HAP-1 (cell line): ENCODE measurements around the gene CELSR1.

ENCODE experiments used
- DNase-seq, 2 experiments: peaks; one replicate each; pipeline ENCODE4 v3.0.0-alpha.2; 2016 to 2020; ENCODE audit warnings: low spot score in 2 of 2
- H3K27me3 ChIP-seq: fragments of 250-450 bp; sonication (Bioruptor Pico); 2 replicates; pipeline ENCODE4 v1.5.1; 2020; ENCODE audit warnings: low read depth, mild to moderate bottlenecking, moderate library complexity
- H3K36me3 ChIP-seq: fragments of 250-450 bp; sonication (Bioruptor Pico); replicated peaks from 2 replicates; pipeline ENCODE4 v1.5.1; 2020; ENCODE audit warnings: mild to moderate bottlenecking
- H3K4me1 ChIP-seq: fragments of 250-450 bp; sonication (Bioruptor Pico); 2 replicates; pipeline ENCODE4 v1.5.1; 2020; ENCODE audit warnings: mild to moderate bottlenecking
- H3K4me3 ChIP-seq: fragments of 250-450 bp; sonication (Bioruptor Pico); 2 replicates; pipeline ENCODE4 v1.5.1; 2020; ENCODE audit warnings: mild to moderate bottlenecking, moderate library complexity
- H3K9me3 ChIP-seq: fragments of 250-450 bp; sonication (Bioruptor Pico); 2 replicates; pipeline ENCODE4 v1.5.1; 2020; ENCODE audit warnings: mild to moderate bottlenecking, moderate library complexity
- in situ Hi-C: fragments of 300-500 bp; cut with MboI; formaldehyde crosslinking; loops from 3 replicates; pipeline ENCODE4 v1.14.3; 2020; ENCODE audit warnings: low sequenced_read_pairs, inconsistent platforms, mixed read lengths

Gene CELSR1

GRCh38 chr22:46381142-46381541 lies 156.3 kb downstream of the CELSR1 start:
- no peak overlapping the region for H3K4me3 ChIP-seq
- H3K4me1 ChIP-seq, result peaks cover 16% of the 10 kb centered on the region
- in situ Hi-C loops, result no loop called here
- H3K9me3 ChIP-seq, result no peaks in the 10 kb centered on the region
- peaks cover 6% of the 10 kb centered on the region for H3K36me3 ChIP-seq
- H3K27me3 ChIP-seq, result no peaks in the 10 kb centered on the region
- DNase-seq, result no peak

- in situ Hi-C loops, result no loop called here
- Histone ChIP-seq H3K9me3 (no peaks in the 10 kb centered on the region), H3K36me3 (peaks cover 10% of the 10 kb centered on the region), H3K4me3 (no peak overlapping the region), H3K4me1 (peaks cover 16% of the 10 kb centered on the region), H3K27me3 (no peaks in the 10 kb centered on the region)
- no peak for DNase-seq
Observed at GRCh38 chr22:46380581-46380980, 156.8 kb downstream of the CELSR1 start.

GRCh38 chr22:46380069-46380468 lies 157.4 kb downstream of the CELSR1 start:
- in situ Hi-C loops, result no loop called here
- no peaks in the 10 kb centered on the region for H3K27me3 ChIP-seq
- peaks cover 11% of the 10 kb centered on the region for H3K36me3 ChIP-seq
- DNase-seq, result no peak
- peaks cover 16% of the 10 kb centered on the region for H3K4me1 ChIP-seq
- H3K4me3 ChIP-seq, result no peak overlapping the region
- H3K9me3 ChIP-seq, result no peaks in the 10 kb centered on the region

DNA sequence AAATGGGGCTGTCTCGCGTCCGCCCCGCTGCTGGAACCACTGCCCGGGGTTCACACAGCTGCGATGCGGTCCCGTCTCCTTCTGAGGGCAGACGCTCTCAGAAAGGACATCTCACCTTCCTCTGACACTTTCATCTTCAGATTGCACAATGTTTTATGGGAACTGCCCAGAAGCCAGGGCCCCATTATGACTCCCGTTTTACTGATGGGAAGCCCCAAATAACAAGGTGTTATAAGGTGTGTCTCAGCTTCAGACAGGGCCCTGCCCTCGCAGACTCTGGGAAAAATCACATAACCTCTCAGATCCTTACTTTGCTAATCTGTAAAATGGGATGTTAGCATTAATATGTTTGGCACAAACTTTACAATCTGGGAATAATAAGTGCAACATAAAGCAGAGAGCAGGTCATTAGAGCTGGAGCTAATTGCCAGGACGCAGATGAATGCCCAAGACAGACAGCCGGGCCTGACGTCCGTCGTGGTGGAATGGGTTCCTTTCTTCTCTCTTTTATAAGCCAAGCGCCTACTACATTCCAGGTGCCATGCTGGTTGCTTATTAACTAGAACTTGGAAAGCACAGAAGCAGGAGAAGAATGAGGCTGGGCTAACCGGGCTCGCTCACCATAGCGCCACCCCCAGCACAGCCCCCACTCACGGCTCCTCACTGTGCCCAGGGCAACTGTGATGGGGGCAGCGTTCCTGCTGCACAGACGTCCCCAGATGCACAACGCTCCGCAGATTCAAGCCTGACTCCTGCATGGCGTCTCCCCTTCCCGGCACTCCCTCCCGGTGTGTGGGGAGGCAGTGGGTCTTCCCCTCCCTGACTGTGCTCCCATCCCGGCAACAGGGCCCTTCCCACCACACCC lies 158.1 kb downstream of the CELSR1 start:
- no peaks in the 10 kb centered on the region for H3K27me3 ChIP-seq
- H3K36me3 ChIP-seq, result peaks cover 11% of the 10 kb centered on the region
- no peak for DNase-seq
- peaks cover 16% of the 10 kb centered on the region for H3K4me1 ChIP-seq
- no peak overlapping the region for H3K4me3 ChIP-seq
- in situ Hi-C loops, result no loop called here
- H3K9me3 ChIP-seq, result no peaks in the 10 kb centered on the region

- no peak overlapping the region for H3K4me3 ChIP-seq
- in situ Hi-C loops, result no loop called here
Observed at GRCh38 chr22:46378426-46379065, 158.9 kb downstream of the CELSR1 start.

DNA sequence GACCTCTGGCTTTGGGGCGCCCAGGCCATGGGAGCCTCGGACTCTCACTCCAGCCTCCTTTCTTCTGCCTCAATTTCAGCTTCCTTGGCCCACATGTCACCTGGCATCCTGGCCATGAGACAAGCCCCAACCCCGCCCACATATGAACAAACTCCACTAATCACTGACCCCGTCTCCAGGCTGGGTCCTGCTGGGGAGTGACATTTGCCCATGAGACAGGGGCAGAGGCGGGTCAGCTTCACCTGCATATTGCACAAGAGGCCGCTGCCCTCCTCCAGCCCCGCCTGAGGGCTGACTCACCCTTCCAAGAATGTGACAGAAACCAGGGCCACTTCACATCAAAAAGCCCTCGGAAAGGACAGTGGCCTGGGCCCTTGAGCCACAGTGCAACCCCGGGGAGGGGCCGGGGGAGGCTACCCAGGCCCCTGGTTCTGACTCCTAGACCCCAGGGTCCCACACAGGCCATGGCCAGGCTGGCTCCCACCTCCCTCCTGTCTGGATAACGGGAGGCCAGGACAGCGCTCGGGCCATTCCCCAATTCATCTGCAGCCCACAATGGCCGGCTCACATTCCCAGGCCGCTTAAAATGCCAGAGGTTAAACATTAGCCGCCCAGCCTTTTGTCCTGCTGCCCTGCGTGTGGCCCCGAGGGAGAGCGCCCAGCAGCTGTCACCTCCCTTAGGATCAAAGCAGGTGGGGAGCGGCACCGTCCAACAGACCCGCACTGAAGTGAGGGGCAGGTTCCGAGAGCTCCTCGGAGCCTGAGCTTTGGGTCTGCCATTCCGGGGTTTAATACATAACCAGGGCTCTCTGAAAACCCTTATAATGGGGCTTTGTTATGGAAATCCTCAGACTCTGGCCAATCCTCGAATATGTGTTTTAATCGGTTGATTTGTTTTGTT lies 159.6 kb downstream of the CELSR1 start:
- Histone ChIP-seq H3K4me1 (peaks cover 16% of the 10 kb centered on the region), H3K9me3 (no peaks in the 10 kb centered on the region), H3K36me3 (peaks cover 11% of the 10 kb centered on the region), H3K4me3 (no peak overlapping the region), H3K27me3 (no peaks in the 10 kb centered on the region)
- peak; percentile 71 to 74 for DNase-seq
- in situ Hi-C loops, result no loop called here

More at GRCh38 chr22:46378426-46379065, 158.9 kb downstream of the CELSR1 start:
- Histone ChIP-seq H3K4me1 (peaks cover 16% of the 10 kb centered on the region), H3K36me3 (peaks cover 11% of the 10 kb centered on the region), H3K9me3 (no peaks in the 10 kb centered on the region), H3K27me3 (no peaks in the 10 kb centered on the region)
- DNase-seq, result peak in 1 of 2 experiments; percentile 58

DNA sequence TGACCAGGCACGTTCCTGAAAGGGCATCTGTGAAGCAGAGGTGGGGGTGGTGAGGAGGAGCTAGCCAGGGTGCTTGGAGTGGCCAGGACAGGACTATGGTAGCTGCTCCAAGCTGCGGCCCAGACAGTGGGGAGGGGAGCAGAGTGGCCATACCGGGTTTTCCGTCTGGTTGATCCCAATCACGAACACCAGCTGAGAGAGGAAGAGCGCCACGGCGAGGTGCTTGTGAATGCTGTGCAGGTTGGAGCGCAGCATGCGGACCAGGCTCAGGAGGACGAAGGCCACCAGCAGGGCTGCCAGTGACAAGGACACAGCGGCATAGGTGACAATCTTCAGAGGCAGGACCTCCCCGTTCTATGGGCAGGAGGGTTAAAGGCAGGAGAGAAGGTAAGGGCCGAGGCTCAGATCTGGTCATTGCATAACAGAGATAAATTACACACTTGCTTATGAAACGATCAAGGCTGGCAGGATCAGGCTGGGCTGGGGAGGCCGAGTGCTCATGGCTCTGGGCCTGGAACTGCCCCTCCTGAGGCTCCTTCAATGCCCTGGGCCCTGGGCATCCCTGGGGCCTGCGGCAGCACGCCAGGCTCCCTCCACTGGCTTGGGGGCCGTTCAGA lies 160.4 kb downstream of the CELSR1 start:
- DNase-seq, result no peak
- H3K9me3 ChIP-seq, result no peaks in the 10 kb centered on the region
- H3K27me3 ChIP-seq, result no peaks in the 10 kb centered on the region
- no peak overlapping the region for H3K4me3 ChIP-seq
- H3K4me1 ChIP-seq, result peaks cover 16% of the 10 kb centered on the region
- in situ Hi-C loops, result no loop called here
- peaks cover 11% of the 10 kb centered on the region for H3K36me3 ChIP-seq

DNA sequence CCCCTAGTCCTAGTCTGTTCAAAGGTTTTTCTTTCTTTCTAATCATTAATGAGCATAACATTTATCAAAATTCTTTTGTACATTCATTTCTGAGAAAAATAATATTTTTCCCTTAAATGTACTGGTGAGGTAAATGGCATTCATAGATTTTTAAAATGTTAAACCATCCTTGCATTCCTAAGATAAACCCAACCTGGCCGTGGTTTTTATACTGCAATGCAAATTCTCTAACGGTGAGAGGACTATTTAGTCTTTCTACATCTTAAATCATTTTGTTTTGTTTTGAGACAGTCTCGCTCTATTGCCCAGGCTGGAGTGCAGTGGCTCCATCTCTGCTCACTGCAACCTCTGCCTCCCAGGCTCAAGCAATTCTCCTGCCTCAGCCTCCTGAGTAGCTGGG lies 161.3 kb downstream of the CELSR1 start:
- in situ Hi-C loops, result no loop called here
- Histone ChIP-seq H3K4me1 (peaks cover 16% of the 10 kb centered on the region), H3K27me3 (no peaks in the 10 kb centered on the region), H3K9me3 (no peaks in the 10 kb centered on the region), H3K36me3 (peaks cover 11% of the 10 kb centered on the region), H3K4me3 (no peak overlapping the region)
- no peak for DNase-seq

- in situ Hi-C loops, result no loop called here
- Histone ChIP-seq H3K4me3 (no peak overlapping the region), H3K36me3 (peaks cover 11% of the 10 kb centered on the region), H3K4me1 (peaks cover 16% of the 10 kb centered on the region), H3K9me3 (no peaks in the 10 kb centered on the region), H3K27me3 (no peaks in the 10 kb centered on the region)
- DNase-seq, result no peak
Observed at GRCh38 chr22:46374663-46375474, 162.6 kb downstream of the CELSR1 start.

- peaks cover 11% of the 10 kb centered on the region for H3K36me3 ChIP-seq
- no peaks in the 10 kb centered on the region for H3K27me3 ChIP-seq
- DNase-seq, result no peak
- H3K4me3 ChIP-seq, result no peak overlapping the region
- in situ Hi-C loops, result no loop called here
- H3K4me1 ChIP-seq, result peaks cover 16% of the 10 kb centered on the region
- no peaks in the 10 kb centered on the region for H3K9me3 ChIP-seq
Observed at GRCh38 chr22:46373921-46374662, 163.3 kb downstream of the CELSR1 start.

GRCh38 chr22:46373159-46373558 lies 164.3 kb downstream of the CELSR1 start:
- Histone ChIP-seq H3K27me3 (no peaks in the 10 kb centered on the region), H3K4me3 (no peak overlapping the region), H3K4me1 (peaks cover 10% of the 10 kb centered on the region), H3K36me3 (peaks cover 11% of the 10 kb centered on the region), H3K9me3 (no peaks in the 10 kb centered on the region)
- in situ Hi-C loops, result no loop called here
- no peak for DNase-seq

DNA sequence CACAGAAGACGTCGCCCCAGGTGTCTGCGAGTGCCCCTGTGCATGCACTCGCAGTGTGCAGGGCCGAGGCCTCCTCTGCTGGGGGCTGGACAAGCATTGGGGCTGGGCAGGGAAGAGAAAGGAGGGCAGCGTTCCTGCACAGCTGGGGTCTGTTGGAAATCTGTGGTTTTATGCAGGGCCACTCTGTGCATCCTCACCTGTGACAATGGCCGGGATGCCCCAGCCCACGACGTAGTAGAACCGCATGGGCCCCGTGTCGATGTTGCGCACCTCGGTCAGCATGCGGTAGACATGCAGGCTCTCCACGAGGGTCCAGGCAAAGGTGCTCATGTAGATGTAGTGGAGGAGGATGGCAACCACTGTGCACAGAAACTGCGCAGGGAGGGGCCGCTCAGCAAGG lies 164.7 kb downstream of the CELSR1 start:
- Histone ChIP-seq H3K36me3 (peaks cover 11% of the 10 kb centered on the region), H3K4me1 (peaks cover 5% of the 10 kb centered on the region), H3K27me3 (no peaks in the 10 kb centered on the region), H3K4me3 (no peak overlapping the region), H3K9me3 (no peaks in the 10 kb centered on the region)
- no peak for DNase-seq
- in situ Hi-C loops, result no loop called here
